Glomerular endothelial cell (primary cell): ENCODE measurements around the gene EME2. TPM values are rescaled to one million over a fixed set of nuclear protein-coding genes. Genes with fewer than 3 reads are reported as not detected.
"Not testable (repeated sequence)": the region's sequence is repeated elsewhere in the genome, so short reads cannot be mapped to it uniquely, and the experiment has no call there.

ENCODE experiments used
- DNase-seq: peaks from one replicate; pipeline ENCODE4 v3.0.0-alpha.2; 2011; ENCODE audit warnings: low read depth, low spot score; ENCODE audit errors: extremely low read depth
- total RNA-seq: library from RNA; depleted of rRNA; stranded (reverse); fragments of >200 nt; gene quantifications from 2 replicates; pipeline ENCODE4 v1.2.3, GENCODE V29; 2015

Gene EME2
- total RNA-seq, 1 donor from 2014 or later, result 8.8 TPM

DNA sequence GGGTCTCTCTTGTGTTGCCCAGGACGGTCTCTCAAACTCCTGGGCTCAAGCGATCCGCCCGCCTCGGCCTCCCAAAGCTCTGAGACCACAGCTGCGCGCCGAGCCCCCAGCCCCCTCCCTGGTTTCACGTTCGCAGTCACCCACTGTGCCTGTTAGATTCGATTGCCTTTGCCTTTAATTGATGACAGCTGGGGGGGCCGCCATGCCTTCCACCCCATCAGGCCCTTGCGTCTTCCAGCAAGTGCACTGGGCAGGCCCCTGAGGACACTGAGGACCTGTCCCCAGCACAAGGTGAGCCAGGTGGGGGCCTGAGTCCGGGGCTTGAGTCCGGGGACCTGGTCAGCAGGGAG, 17.6 kb downstream of the EME2 start:
- DNase-seq, result no peak

DNA sequence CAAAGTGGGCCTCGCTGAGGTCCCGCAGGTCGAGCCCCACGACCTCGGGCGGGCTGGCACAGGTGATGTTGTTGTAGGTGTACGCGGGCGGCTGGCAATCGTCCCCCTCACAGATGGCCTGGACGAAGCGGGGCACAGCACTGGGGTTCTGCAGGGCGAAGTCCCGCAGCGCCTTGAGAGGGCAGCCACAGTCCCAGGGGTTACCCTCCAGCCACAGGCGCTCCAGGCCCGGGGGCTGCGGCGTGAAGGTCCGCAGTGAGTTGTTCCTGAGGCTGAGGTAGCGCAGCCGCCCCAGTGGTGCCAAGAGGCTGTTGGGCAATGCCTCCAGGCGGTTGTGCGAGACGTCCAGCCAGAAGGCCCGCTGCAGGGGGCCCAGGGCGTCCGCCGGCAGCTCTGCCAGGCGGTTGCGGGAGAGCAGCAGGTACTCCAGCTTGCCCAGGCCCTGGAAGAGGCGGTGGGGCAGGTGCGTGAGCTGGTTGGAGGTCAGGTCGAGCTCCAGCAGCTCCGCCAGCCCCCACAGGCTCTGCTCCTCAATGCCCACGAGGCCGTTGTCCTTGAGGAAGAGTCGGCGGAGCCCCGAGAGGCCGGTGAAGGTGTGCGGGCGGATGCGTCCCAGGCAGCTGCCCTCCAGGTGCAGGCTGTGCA, 18.1 kb downstream of the EME2 start:
- DNase-seq, result no peak

DNA sequence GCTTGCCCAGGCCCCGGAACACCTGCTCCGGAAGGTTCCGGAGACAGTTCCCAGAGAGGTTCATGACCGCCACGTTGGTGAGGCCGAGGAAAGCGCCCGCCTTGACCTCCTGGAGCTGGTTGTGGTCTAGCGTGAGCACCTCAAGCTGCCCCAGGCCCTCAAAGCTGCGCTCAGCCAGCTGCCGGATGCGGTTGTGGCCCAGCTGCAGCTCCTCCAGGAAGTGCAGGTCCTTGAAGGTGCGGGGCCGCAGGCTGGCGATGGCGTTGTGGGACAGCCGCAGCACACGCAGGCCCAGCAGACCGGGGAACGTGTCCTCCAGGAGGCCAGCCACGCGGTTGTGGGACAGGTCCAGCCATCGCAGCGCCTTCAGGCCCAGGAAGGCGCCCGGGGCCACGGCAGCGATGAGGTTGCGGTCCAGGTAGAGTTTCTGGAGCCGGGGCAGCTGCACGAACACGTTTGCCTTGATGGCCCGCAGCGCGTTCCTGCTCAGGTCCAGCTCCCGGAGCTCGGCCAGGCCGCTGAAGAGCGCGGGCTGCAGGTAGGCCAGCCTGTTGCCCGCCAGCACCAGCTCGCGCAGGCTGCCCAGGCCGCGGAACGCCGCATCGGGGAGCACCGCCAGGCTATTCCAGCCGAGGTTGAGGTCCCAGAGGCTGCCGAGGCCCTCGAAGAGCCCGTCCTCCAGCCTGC, 18.8 kb downstream of the EME2 start:
- no peak for DNase-seq

DNA sequence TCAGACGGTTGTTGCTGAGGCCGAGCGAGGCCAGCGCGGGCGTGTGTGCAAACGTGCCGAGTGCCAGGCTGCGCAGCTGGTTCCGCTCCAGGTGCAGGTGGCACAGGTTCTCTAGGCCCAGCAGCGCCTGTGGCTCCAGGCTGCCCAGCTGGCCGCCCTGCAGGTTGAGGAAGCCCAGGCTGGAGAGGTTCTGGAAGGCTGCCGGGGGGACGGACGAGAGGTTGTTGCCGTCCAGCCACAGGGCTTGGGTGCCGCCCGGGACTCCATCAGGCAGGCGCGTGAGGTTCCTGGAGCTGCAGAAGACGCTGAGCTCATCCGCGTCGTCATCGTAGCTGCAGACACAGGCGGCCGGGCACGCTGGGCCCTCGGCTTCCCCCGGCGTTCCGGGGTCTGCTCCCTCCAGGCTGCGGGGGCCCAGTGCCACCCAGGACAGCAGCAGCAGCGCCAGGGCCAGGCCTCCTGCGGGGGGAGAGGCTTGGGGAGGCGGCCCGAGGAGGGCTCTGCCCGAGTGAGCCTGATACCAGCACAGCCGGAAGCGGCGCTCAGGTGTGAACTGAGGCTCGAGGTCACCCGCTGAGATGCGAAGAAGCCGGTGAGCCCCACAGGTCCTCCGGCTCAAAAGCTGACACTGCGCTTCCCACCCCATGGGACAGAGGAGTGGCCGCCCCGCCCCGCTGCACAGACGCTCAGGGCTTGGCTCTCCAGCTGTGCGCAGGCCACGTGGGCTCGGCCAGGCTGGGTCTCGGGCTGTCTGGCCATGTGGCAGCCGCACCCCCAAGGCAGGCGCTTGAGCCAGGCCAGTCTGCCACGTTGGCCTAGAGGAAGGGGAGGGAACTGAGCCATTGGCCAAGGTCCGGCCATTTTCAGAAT, 19.6 kb downstream of the EME2 start:
- no peak for DNase-seq

DNA sequence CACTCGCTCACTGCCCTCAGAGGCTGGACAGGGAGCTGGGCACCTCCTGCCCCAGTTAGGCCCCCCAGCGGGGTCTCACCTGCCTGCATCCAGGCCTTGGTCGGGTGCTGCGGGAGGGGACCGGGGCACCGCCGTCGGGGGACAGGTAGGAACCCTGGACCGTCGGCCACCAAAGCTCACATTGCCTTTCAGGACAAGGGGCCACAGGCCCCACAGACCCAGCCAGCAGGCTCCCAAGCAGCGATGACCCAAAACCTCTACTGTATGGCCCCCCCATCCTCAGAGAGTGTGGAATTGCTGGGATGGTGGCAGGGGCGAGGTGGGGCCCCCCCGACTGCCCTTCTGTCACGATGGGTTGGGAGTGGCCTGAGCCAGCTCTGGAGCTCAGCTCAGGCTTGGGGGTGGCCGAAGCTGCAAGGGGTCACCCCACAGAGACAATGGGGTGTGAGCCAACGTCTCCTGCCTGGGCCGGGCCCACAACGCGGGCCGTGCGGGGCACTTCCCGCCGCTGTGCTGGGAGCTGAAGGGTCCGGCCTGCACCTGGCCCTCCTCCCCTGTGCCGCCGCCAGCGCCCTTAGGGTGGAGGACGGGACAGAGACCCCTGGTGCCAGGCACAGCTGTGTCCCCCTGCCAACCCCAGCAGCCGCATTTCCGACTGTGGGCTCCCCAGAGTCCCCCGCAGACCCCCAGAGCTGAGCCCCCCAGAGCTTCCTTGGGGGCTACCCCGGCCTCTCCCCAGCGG, 20.4 kb downstream of the EME2 start:
- DNase-seq, result no peak

DNA sequence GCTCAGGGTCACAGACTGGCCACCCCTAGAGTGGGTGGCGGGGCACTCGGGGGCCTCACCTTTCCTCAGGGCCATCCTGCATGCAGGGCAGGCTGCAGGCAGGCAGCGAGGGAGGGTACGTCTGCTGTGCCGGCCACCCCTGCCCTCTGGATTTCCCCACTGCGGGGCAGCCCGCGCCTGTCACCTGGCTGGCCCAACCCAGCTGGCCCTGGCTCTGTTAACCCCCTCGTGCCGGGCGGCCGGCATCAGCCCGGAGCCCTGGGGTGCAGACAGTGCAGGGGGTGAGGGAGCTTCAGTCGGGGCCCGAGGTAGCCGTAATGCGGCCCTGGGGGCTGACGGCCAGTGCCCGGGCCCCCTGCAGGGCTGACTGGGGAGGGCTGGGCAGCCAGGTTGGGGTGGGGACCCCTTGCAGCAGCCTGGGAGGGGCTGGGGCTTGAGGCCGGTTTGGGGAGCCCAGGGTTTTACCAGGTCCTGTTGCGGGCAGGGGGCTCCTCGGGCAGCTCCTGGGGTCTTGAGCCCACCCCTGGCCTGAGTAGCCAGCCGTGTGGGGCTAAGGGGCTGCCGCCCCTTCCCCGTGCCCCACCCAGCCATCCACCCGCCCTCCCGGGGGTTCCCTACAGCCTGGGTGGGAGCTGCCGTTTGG, 21.1 kb downstream of the EME2 start, which contains the start of gene IGFALS:
Gene IGFALS (minus strand): TSS at position 128 of the 643 bp plus-strand sequence. CDS start 53 bp downstream, at position 75.
- no peak for DNase-seq

DNA sequence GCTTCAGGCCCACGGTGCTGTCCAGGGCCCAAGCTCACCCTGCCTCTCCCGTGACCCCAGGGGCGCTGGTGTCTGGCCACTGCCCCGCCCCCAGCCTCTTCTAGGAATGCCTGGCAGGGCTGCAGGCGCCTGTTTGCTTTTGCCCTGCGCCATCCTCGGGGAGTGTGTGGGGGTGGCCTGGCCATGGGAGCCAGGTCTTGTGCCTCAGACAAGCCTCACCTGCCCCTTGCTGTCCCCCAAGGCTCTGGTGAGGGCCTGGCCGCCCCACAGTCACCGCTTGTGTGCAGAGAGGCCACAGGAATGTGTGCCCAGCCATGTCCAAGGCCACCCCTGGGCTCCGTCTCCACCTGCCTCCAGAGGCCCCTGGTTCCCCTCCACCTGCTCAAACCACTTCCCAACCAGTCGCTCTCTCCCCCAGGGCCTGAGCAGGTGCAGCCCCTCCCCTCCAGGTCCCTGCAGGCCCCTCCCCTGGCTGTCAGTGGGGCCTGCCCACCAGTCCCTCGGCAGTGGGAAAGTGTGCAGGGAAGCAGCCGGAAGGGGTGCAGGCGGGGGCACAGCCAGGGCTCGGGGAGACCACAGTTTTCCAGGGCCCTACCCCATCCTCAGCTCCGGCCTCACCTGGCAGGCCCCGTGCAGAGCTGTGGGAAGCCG, 21.7 kb downstream of the EME2 start:
- no peak for DNase-seq

DNA sequence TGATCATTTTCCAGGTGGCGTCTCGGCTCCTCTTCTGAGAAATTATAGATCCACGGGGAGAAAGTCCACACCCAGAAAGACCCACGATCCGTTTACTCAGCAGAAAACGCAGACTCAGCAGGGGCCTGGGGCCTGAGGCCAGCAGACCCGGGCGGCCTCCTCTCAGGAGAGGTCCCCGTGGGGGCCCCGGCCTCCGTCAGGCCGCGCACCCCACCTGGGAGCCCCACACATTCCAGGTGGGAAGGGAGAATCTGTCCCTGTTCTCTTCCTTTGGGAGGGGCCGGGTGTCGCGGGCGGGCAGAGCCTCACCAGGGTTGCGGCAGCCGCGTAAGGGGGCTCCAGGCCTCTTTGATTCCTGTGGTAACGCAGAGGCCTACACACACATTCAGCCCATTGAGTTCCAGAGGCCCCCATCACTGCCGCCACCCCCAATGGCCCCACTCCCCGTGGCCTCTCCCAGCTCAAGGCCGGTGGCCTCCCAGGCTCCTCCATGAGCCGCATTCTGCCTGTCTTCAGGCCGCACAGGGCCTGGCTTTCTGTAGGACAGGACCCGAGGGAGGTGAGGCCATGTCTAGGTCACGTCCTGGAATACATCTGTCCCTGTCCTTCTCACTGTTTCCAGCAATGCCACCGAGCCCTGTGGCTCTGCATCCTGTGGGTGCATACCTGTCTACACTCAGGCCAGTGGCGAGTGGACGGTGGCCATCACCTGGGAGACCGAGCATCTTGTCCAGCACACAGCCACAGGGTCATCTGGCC, 22.5 kb downstream of the EME2 start:
- no peak for DNase-seq

DNA sequence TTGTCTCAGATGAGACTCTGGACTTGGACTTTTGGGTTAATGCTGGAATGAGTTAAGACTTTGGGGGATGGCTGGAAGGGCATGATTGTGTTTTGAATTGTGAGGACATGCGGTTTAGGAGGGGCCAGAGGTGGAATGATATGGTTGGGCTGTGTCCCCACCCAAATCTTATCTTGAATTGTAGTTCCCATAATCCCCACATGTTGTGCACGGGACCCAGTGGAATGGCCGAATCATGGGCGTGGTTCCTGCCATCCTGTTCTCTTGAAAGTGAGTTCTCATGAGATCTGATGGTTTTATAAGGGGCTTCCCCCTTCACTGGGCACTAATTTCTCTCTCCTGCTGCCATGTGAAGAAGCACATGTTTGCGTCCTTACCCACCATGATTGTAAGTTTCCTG, 26.7 kb downstream of the EME2 start:
- not testable (repeated sequence) for DNase-seq

DNA sequence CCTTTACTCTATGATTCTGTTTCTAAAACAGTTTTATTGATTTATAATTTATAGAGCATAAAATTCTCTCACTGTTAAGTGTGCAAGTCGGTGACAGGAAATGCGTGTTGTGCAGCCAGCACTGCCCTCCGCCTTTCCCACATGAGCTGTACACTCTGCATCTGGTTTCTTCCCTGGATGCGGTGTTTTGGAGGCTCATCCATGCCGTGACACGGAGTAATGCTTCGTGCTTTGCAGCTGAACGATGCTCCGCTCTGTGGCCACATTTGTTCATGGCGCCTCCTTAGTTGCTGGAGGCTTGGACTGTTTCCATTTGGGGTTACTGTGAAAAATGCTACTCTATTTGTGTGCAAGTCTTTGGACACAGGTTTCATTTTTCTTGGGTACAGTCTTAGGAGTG, 28.1 kb downstream of the EME2 start:
- DNase-seq, result no peak

DNA sequence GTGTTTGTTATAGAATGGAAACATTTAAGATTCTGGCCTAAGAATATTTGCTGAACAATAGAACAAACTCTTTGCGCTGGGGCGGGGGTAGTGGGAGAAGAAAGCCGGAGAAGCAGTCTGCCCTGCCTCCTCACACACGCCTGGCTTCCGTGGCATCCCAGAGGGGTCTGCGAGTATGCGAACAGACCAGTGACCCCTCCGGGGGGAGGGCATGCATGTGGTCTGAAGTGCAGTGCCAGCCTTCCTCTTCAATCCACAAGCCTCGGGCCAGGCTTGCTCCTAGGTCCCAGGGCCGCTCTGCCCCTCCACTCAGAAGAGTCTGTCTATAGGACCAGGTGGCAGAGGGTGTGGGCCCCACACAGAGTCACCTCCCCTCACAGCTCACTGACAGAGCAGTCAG, 35.0 kb downstream of the EME2 start:
- no peak for DNase-seq

DNA sequence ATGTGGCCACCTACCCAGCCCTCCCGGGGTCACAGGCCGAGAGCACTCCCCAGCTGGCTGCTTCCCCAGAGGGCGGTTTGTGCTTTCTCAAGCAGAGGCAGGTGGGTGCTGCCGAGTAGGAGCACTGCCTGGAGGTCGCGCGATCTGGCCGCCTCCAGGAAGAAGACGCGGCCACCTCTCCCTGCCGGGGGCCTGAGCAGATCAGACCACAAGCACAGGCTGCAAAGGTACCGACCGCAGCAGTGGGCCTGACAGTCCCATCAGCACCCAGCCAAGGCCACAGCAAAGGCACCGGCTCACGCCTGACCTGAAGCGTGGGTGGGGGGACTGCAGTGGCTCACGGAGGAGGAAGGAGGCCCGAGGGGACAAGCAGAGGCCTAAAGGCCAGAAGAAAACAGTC, 36.1 kb downstream of the EME2 start:
- DNase-seq, result no peak

DNA sequence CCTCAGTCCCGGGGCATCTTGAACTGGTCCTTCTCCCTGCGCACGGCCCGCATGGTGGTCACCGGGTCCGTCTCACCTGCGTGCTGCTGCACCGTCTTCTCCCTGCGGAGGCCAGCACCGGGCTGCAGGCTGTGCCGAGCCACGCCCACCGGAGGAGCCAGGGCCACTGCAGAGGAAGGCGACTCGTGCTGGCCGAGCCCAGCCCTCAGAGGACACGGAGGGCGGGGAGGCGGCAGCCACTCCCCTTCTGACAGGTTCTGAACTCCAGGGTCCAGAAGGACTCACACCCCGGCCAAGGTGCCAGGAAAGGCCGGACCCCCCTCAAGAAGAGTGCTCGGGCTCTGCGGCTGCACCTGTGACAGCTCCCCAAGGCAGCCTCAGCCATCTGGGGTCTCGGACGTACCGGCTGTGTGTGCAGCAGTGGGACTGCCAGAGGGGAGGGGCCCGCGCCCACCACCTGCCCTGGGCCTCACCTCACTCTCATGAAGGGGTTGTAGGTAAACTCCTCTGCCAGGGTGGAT, 36.7 kb downstream of the EME2 start:
- no peak for DNase-seq

DNA sequence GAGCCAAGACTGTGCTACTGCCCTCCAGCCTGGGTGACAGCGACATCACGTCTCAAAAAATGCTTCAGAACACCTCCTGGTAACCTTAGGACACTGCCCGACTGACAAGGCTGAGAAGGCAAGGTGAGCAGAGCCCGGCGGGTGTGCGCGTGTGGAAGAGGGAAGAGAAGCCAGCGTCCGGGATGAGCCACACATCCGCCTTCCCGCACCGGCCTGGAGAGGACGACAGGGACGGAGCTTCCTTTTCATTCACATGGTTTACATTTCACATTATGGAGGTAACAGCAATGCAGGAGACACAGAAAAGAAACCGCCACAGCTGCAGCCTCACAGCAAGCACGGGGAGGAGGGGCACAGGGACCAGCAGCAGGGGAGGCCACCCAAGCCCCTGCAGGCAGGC, 37.5 kb downstream of the EME2 start:
- DNase-seq, result no peak

DNA sequence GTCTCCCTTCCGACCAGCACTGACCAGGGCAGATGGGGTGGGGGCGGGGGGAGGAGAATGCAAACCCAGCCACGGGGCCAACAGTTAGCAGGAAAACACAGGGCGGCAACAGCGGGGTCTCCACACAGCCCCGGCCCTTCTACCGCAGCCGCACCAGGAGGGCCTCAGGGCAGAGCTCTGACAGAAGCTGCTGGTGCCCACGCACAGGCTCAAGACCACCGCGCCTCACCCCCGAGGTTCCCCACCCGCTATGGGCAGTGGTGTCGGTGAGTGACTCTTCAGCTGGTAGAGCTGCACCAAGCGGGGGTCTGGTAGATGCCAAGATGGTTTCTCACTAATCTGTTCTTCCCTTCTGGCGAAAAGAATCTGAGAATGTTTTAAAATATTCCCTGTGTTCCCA, 37.9 kb downstream of the EME2 start:
- DNase-seq, result no peak

DNA sequence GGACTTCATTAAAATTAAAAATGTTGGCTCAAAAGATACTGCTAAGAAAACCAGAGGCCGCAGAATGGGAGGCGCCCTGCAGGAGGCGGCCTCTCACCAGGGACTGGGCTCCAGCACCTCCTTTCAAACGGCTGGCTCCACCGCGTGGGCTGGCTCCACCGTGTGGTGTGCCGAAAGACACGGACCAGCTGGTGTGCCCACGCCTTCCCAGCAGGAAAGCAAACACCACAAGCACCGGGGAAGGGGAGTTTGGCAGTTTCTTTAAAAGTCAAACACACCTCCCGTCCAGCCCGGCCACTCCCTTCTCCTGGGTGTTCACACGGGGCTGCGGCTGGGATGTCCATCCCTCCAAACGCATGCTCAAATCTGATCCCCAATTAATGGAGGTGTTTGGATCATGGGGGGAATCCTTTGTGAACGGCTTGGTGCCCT, 40.1 kb downstream of the EME2 start:
- DNase-seq, result no peak

DNA sequence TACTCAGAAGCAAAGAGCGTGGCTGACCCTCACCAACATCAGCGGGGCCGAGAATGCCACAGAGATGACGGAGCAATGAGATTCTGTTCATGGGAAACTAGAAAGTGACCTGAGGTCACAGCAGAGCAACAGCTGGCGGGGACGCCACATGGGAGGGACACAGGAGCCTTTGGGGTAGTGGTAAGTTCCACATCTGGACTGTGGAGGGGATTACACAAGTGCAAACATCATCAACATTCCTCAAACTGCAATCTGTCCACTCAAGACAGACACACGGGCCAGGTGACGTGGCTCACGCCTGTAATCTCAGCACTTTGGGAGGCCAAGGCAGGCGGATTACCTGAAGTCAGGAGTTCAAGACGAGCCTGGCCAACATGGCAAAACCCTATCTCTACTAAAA, 42.9 kb downstream of the EME2 start:
- no peak for DNase-seq

DNA sequence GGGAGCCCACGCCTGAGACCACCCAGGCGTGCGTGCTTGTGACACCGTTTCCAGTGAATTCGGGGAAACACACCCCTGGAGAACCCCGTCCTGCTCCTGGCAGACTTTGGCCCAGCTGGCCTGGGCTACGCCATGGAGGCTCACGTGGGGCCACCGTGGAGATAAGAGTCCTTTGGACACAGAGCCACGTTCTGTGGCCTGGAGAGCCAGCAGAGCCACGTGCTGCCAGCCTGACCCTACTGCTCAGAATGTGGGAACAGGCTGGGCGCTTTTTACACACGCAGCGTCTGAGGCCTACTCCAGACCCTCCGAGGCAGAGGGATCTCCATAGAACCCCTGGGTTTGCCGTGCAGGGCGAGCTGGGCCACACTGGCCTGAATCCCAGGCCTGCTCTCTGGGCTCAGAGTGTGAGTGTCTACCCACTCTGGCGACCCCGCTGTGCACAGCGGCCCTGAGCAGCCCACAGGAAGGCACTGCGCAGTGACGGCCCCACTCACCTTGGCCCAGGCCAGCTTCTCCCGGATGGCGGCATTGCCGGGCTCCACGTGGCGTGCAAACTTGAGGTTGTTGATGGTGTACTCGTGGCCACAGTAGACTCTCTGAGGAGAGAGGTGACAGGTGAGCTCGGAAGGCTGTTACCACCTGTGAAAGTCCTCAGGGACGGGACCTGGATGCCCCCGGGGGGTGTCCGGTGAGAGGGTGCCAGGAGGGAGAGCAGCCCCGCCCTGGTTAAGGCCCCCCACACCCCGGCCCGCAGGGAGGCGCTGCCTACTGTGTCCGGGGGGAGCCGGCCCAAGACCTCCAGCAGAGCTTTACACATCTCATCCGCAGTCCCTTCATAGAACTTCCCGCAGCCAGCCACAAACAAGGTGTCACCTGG, 44.0 kb downstream of the EME2 start:
- no peak for DNase-seq
